H1 (cell line): ENCODE measurements around the gene METTL14. TPM values are rescaled to one million over a fixed set of nuclear protein-coding genes. Genes with fewer than 3 reads are reported as not detected.

Source experiments
- FOSL1 ChIP-seq: IDR thresholded peaks from 2 replicates; pipeline ENCODE4 v1.6.1; 2011; ENCODE audit warnings: mild to moderate bottlenecking, low read depth, low read length, moderate library complexity; ENCODE audit not compliant: insufficient read depth
- GABPA ChIP-seq: IDR thresholded peaks from 2 replicates; pipeline ENCODE4 v1.6.1; 2011; ENCODE audit warnings: mild to moderate bottlenecking, low read length, moderate library complexity, borderline replicate concordance; ENCODE audit not compliant: insufficient read depth
- JUN ChIP-seq: IDR thresholded peaks from 2 replicates; pipeline ENCODE4 v1.6.1; 2011; ENCODE audit warnings: low read depth, mild to moderate bottlenecking, improper control_type of control experiment, low read length
- KDM5A ChIP-seq: fragments of 200-600 bp; IDR thresholded peaks from 2 replicates; pipeline ENCODE4 v1.7.1; 2012; ENCODE audit warnings: mild to moderate bottlenecking, low read length, inconsistent platforms, mixed read lengths
- NANOG ChIP-seq: IDR thresholded peaks from 2 replicates; pipeline ENCODE4 v1.6.1; 2011; ENCODE audit warnings: low read length, low read depth, mild to moderate bottlenecking, inconsistent platforms; ENCODE audit not compliant: insufficient read depth, poor library complexity, severe bottlenecking
- RAD21 ChIP-seq, 2 experiments: IDR thresholded peaks in 1 of 2; conservative IDR thresholded peaks in 1 of 2; 2 replicates each; pipeline ENCODE4 v1.6.1; 2011; ENCODE audit warnings: low read depth in 2 of 2, low read length in 2 of 2, improper control_type of control experiment in 1 of 2, inconsistent platforms in 1 of 2, mild to moderate bottlenecking in 1 of 2, moderate library complexity in 1 of 2
- RNF2 ChIP-seq: fragments of 200-900, 300-1000 bp; sonication (generic); IDR thresholded peaks from 2 replicates; pipeline ENCODE4 v1.7.1; 2016; ENCODE audit warnings: borderline replicate concordance, low read depth, mild to moderate bottlenecking, antibody characterized with exemption, low read length; ENCODE audit not compliant: poor library complexity, severe bottlenecking; ENCODE audit errors: missing control alignments
- SAP30 ChIP-seq: fragments of 300-600 bp; sonication (generic); IDR thresholded peaks from 2 replicates; pipeline ENCODE4 v1.7.1; 2012; ENCODE audit warnings: low read length, moderate library complexity, mild to moderate bottlenecking, inconsistent platforms; ENCODE audit not compliant: insufficient read depth, insufficient replicate concordance
- SIX5 ChIP-seq: IDR thresholded peaks from 2 replicates; pipeline ENCODE4 v1.6.1; 2011; ENCODE audit warnings: mild to moderate bottlenecking, low read depth, low read length
- TAF7 ChIP-seq: optimal IDR thresholded peaks from 2 replicates; pipeline ENCODE3; 2011; ENCODE audit warnings: low read depth, mild to moderate bottlenecking, inconsistent platforms, low read length, moderate library complexity, borderline replicate concordance
- polyA plus RNA-seq, 7 experiments: library from polyadenylated mRNA; depleted of rRNA in 3 of 7; stranded (reverse) in 5 of 7; unstranded in 2 of 7; fragments of >200 nt in 5 of 7; fragments of 200-250 nt in 2 of 7; gene quantifications; 1 replicate in 5 of 7; 2 replicates in 1 of 7; 4 replicates in 1 of 7; pipeline versions ENCODE4 v1.2.1 to v1.2.3, GENCODE V29; 2011 to 2013; ENCODE audit warnings: missing spikeins in 2 of 7, mixed read lengths in 2 of 7
- total RNA-seq: library from RNA; stranded (reverse); fragmentation: NEBNext Ultra II Directional; extraction: Animal tissue kit (Norgen Biotek cat#: 25700); gene quantifications from 2 replicates; pipeline ENCODE4 v1.2.1, GENCODE V29; 2021
- TF ChIP-seq, protein P1 (sequence below): IDR thresholded peaks from 2 replicates; pipeline ENCODE4 v1.6.1; 2012; ENCODE audit warnings: inconsistent platforms

Gene METTL14
- total and polyA plus RNA-seq, 2 of the 8 experiments (the other 6 are each of a cell fraction or from before 2014, with no cell fraction given) = 8.8 to 57.3 TPM

- TF ChIP-seq JUN (no peak), RAD21 (IDR thresholded peaks at IDR 0.05 in 1 of 2, conservative IDR thresholded peaks at IDR 0.05 in 1 of 2; ENCODE audit: low read depth in 2 of 2, low read length in 2 of 2) (no peak), GABPA (no peak), KDM5A (no peak), RNF2 (no peak), SAP30 (no peak), FOSL1 (no peak), NANOG (no peak), SIX5 (no peak), TAF7 (no peak)
- TF ChIP-seq, protein P1, sequence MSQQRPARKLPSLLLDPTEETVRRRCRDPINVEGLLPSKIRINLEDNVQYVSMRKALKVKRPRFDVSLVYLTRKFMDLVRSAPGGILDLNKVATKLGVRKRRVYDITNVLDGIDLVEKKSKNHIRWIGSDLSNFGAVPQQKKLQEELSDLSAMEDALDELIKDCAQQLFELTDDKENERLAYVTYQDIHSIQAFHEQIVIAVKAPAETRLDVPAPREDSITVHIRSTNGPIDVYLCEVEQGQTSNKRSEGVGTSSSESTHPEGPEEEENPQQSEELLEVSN = no peak
These were observed 54.0 kb downstream of the METTL14 start (continued) for GRCh38 chr4:118739022-118739713.
